GM12873 (cell line): ENCODE data around the gene CEL.
A peak's percentile ranks its signal among the peaks of the same experiment; 100 is the strongest.

Experiments used
- CTCF ChIP-seq: IDR thresholded peaks from 2 replicates; pipeline ENCODE4 v1.5.1; 2012; ENCODE audit warnings: low read depth, mild to moderate bottlenecking, moderate library complexity, low read length, control low read depth; ENCODE audit not compliant: insufficient read depth; ENCODE audit errors: missing control alignments

Gene CEL

GRCh38 chr9:133075925-133076630, 14.3 kb downstream of the CEL start:
- TF ChIP-seq CTCF, result no peak

GRCh38 chr9:133076691-133077090, 14.9 kb downstream of the CEL start:
- no peak for TF ChIP-seq CTCF

GRCh38 chr9:133078486-133078885, 16.7 kb downstream of the CEL start:
- TF ChIP-seq CTCF, result no peak

- TF ChIP-seq CTCF, result no peak
Observed at GRCh38 chr9:133080161-133080560, 18.4 kb downstream of the CEL start.

GRCh38 chr9:133080786-133081779, 19.3 kb downstream of the CEL start:
- peak; percentile 6 for TF ChIP-seq CTCF

GRCh38 chr9:133086894-133087293, 25.1 kb downstream of the CEL start:
- no peak for TF ChIP-seq CTCF
